Breast epithelium (tissue), 3 donors: ENCODE data around the gene FOLR3.

Experiments
- POLR2AphosphoS5 ChIP-seq, 3 donors: sonication (generic); formaldehyde crosslinking; IDR thresholded peaks; one replicate each; pipeline ENCODE4 v1.6.1; 2017; ENCODE audit warnings: antibody characterized with exemption in 3 of 3
- TF ChIP-seq, protein P1 (sequence below), 3 donors: fragments of 450-650 bp; IDR thresholded peaks; one replicate each; pipeline ENCODE4 v1.5.1; 2016 to 2017; ENCODE audit warnings: antibody characterized with exemption in 3 of 3, mild to moderate bottlenecking in 3 of 3, moderate library complexity in 3 of 3

DNA sequence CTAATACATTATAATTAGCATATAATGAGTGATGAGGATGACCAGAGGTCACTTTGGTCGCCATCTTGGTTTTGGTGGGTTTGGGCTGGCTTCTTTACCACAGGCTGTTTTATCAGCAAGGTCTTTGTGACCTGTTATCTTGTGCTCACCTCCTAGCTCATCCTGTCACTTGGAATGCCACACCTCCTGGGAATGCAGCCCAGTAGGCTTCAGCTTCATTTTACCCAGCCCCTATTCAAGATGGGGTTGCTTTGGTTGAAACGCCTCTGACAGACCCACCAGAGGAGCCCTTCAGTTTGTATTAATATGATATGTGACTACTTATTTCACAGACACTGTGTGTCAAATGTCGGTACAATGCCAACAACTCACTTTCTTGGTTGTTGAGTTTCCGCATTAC lies 20.2 kb downstream of the FOLR3 start:
- TF ChIP-seq, protein P1, sequence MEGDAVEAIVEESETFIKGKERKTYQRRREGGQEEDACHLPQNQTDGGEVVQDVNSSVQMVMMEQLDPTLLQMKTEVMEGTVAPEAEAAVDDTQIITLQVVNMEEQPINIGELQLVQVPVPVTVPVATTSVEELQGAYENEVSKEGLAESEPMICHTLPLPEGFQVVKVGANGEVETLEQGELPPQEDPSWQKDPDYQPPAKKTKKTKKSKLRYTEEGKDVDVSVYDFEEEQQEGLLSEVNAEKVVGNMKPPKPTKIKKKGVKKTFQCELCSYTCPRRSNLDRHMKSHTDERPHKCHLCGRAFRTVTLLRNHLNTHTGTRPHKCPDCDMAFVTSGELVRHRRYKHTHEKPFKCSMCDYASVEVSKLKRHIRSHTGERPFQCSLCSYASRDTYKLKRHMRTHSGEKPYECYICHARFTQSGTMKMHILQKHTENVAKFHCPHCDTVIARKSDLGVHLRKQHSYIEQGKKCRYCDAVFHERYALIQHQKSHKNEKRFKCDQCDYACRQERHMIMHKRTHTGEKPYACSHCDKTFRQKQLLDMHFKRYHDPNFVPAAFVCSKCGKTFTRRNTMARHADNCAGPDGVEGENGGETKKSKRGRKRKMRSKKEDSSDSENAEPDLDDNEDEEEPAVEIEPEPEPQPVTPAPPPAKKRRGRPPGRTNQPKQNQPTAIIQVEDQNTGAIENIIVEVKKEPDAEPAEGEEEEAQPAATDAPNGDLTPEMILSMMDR (IDR thresholded peaks at IDR 0.05) = no peak
- no peak for TF ChIP-seq POLR2AphosphoS5 (IDR thresholded peaks at IDR 0.05)
